ENCODE data around the gene TBCD.
"Not testable (repeated sequence)": the region's sequence is repeated elsewhere in the genome, so short reads cannot be mapped to it uniquely, and the experiment has no call there.

TBCD gene

GRCh38 chr17:82767041-82767754 lies 15.3 kb downstream of the TBCD start:
- peak; percentile 55 for DNase-seq (ENCODE audit: low spot score)

- no peak for DNase-seq (ENCODE audit: low spot score)
These were observed 17.2 kb downstream of the TBCD start for GRCh38 chr17:82769041-82769440.

DNA sequence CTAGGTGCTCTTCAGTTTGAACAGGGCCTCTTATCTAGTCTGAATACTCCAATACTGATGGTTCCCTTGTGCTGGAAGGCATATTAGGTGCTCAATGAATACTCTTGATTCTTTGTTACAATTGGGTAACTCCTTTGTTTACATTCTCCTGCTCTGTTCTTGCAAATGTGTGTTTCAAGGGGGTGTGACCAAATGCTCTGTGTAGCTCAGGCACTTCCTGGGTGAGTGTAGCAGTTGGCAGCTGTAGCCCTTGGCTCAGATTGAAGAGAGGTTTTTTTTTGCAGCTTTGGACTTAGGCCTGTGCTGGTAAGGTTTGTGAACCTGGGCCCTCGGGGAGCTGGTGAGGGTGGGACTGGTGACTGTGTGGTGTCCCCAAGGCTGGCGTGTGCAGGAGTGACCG lies 20.2 kb downstream of the TBCD start:
- DNase-seq (ENCODE audit: low spot score) = no peak

DNA sequence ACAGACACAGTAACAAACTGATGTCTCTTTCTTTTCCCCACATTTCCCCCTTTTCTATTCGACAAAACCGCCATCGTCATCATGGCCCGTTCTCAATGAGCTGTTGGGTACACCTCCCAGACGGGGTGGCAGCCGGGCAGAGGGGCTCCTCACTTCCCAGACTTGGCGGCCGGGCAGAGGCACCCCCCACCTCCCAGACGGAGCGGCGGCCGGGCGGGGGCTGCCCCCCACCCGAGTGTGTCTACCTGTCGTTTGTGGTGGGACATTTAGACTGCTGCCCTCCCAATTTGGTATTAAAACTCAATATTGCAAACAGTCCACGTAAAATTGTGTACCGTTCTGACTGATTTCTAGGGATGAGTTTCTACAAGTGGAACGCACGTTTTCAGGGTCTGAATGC lies 22.6 kb downstream of the TBCD start:
- DNase-seq (ENCODE audit: low spot score) = not testable (repeated sequence)

DNA sequence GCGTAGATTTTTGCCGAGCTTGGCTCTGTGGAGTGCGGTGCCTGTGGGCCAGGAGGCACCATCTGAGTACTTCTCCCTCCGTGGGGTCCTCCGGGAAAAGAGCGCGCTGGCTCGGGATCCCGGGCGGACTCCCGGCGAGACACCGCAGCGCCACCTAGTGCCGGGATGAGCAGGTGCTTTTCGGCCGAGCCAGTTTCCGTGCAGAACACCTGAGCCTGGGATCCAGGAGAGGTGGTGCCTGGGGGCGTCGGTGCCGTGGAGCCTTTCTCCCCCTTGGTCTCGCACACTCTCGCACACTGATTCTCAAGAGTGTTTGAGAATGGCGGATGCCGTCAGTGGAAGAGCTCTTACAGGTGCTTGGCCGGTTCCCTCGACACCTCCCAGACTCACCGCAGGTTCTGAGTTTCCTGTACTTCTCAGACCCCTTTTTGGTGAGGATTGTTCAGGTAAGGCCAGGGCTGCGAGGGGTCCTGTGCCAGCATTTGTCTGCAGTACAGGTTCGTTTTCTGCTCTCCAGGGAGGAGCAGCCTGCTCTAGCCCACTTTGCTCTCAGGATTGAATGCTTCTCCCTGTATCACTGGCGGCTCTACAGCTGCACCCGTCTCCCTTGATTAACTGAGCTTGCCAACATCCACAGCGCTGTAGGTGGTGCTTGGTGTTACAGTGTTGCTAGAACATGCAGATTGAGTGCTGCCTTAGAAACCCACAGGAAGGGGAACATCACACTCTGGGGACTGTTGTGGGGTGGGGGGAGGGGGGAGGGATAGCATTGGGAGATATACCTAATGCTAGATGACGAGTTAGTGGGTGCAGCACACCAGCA lies 23.3 kb downstream of the TBCD start:
- DNase-seq (ENCODE audit: low spot score) = peak; percentile 40

- no peak for DNase-seq (ENCODE audit: low spot score)
These were observed 24.6 kb downstream of the TBCD start for GRCh38 chr17:82776454-82776853.

DNA sequence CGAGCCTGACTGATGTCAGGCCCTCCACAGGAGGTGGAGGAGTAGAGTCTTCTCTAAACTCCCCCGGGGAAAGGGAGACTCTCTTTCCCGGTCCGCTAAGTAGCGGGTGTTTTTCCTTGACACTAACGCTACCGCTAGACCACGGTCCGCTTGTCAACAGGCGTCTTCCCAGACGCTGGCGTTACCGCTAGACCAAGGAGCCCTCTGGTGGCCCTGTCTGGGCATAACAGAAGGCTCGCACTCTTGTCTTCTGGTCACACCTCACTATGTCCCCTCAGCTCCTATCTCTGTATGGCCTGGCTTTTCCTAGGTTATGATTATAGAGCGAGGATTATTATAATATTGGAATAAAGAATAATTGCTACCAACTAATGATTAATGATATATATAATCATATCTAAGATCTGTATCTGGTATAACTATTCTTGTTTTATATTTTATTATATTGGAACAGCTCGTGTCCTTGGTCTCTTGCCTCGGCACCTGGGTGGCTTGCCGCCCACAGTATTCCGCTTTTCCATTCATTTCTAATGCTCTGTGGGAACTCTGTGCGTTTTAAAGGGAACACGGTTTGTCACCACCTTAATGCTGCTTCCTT lies 26.0 kb downstream of the TBCD start:
- not testable (repeated sequence) for DNase-seq (ENCODE audit: low spot score)

DNA sequence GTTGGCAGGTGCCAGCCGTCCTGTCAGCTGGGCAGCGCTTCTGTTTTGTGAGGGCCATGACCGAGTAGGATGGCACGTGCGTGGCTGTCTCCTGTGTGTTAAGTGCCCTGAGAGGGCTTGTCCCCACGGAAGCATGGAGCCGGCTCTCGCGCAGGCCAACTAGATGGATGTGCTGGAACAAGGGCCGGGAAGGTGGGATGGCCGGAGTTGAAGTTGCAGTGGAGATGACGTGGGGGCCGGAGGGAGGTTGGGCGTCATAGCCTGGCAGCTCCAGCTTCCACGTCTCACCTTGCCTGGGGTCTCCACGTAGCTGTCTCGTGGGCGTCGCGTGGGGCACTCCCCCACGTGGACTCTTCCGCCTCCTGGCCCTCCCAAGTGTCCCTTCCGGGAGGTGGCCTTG lies 27.7 kb downstream of the TBCD start:
- no peak for DNase-seq (ENCODE audit: low spot score)

- DNase-seq (ENCODE audit: low spot score) = no peak
These were observed 28.3 kb downstream of the TBCD start for GRCh38 chr17:82780195-82780594.

- DNase-seq (ENCODE audit: low spot score) = no peak
These were observed 29.4 kb downstream of the TBCD start for GRCh38 chr17:82780971-82781893.

GRCh38 chr17:82781894-82782274 lies 30.0 kb downstream of the TBCD start:
- peak; percentile 89 for DNase-seq (ENCODE audit: low spot score)

DNA sequence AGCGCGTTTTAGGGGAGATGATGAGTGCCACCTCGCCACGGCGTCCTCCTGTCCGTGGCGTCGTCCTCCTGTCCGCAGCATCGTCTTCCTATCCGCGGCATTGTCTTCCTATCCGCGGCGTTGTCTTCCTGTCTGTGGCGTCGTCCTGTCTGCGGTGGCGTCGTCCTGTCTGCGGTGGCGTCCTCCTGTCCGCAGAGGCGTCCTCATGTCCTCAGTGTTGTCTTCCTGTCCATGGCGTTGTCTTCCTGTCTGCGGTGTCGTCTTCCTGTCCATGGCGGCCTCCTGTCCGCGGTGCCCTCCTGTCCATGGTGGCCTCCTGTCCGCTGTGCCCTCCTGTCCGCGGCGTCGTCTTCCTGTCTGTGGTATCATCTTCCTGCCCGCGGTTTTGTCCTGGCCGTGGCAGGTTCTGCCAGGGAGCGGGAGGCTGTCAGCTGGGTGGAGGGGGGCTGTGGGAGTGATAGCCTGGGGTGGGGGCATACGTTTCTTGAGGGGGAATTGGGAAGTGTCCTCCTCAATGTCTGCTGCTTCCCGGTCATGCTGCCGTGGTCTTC lies 30.9 kb downstream of the TBCD start:
- DNase-seq (ENCODE audit: low spot score) = no peak

GRCh38 chr17:82783498-82783897 lies 31.6 kb downstream of the TBCD start:
- DNase-seq (ENCODE audit: low spot score) = no peak

GRCh38 chr17:82785581-82785980 lies 33.7 kb downstream of the TBCD start:
- DNase-seq (ENCODE audit: low spot score) = not testable (repeated sequence)

- no peak for DNase-seq (ENCODE audit: low spot score)
These were observed 34.6 kb downstream of the TBCD start for GRCh38 chr17:82786427-82786826.

DNA sequence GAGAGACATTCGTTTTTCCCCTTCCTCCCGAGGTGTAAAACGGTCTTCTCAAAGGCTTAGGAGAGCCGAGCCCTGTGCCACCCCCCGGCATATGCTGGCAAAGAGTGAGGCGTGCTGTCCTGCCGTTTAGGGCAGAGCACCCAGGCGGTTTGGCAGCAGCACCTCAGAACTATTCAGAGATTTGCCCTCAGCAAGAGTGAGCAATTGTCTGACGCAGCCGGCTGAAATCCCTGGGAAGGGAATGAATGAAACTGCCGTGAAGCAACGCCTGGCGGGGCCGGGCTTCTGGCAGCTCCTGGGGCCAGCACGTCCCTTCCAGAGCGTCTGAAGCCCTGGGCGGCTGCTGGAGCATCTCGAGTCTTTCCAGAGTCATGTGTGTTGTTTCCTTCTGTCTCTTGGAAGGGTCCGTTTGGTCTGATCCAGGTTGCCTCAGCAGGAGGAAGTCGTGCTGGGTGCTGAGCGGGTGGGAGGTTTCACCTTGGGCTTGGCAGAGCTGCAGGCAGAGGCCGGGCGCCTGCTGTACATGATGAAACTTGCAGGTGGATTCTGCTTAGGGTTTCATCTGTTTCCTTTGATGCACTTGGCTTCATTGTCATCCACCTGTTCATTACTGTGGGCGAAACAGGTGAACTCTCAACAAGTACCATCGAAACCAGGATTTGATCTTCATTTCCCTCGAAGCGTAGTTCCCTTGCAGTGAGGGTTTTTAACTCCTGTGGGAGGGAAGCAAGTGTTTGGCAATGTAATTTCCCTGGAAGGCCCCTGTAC lies 35.4 kb downstream of the TBCD start:
- no peak for DNase-seq (ENCODE audit: low spot score)

GRCh38 chr17:82788206-82789001 lies 36.5 kb downstream of the TBCD start:
- DNase-seq (ENCODE audit: low spot score) = no peak

DNA sequence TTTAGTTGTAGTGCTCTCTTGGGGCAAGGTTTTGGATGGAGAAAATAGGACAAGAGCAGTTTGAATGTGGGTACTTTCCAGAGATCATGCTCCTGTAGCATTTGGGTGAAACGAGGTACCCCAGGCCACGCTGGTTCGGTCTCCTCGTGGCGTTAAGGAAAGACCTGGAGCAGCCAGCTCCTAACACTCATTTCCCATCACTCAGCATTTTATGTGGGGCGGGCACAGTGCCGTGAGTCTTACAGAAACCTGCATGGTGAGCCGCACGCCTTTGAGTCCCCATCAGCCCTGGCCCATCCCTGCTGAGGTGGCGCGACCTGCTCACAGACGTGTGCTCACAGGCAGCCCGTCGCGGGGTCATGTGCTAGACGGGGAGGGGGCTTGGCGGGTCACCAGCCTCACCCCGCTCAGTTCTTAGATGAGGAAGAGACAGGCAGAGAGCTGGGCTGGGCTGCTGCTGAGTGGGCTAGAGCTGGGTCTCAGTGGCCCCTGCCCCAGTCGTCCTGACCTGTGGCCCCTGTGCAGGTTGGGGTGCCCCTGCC lies 37.3 kb downstream of the TBCD start:
- no peak for DNase-seq (ENCODE audit: low spot score)

DNA sequence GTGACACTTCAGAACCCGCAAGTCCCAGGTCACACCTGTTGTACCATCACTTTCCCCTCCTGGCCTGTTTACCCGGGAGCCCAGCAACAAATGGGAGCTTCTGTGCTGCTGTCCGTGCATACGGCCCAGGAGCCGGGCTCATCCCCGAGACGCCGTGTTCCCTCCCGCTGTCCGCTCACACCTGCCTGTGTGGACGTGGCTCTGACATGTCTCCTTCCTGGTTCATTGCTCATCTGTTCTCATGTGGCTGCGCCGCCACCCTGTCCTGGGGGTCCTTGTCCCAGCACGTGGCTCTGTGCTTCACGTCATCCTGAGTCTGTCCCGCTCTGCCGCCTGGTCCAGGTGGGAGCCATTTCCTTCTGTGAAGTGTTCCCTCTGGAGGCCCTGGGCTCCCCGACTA lies 37.9 kb downstream of the TBCD start:
- no peak for DNase-seq (ENCODE audit: low spot score)

DNA sequence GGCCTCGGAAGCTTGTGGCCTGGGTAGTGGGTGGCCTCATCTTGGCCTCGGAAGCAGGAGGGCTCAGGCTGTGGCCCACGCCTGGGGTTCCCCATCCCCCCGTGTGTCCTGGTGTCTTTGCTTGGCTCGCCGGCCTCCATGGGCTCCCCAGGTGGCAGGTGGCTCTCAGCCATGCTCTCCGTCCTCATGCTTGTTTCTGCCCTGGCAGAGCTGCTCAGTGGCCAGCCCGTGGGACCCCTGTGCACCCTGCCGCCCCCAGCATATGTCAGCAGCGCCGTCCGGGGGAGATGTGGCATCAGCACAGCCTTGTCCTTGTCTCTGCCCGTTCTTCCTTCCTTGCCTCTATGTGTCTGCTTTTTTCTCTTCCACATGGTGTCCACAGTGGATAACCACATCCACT lies 38.5 kb downstream of the TBCD start:
- DNase-seq (ENCODE audit: low spot score) = no peak

All from COLO829 (cell line).